Muscle of arm (tissue), 12 donors: ENCODE results near the gene FGF6. TPM values are rescaled to one million over a fixed set of nuclear protein-coding genes. Genes with fewer than 3 reads are reported as not detected.

ENCODE experiments used
- polyA plus RNA-seq, 12 donors: library from polyadenylated mRNA; unstranded; fragments of 120-200 nt; gene quantifications; one replicate each; pipeline ENCODE4 v1.2.1, GENCODE V29; 2013; ENCODE audit not compliant: insufficient read length in 12 of 12

FGF6 gene
- polyA plus RNA-seq, 12 donors, result 12.8 to 49.3 (median 37.2) TPM; not detected in 1

Other genes with a start within 250 kb of the FGF6 start
- 100 to 1,000 TPM in 6 of 12 donors, 10 to 100 TPM in 6; 72.1 to 453 (median 104) TPM for gene CCND2, start 172.1 kb downstream of the FGF6 start, polyA plus RNA-seq
- 10 to 100 TPM in 1 of 12 donors, 1 to 10 TPM in 10, not detected in 1; 5.1 to 13.4 (median 6.9) TPM for gene TIGAR, start 124.6 kb downstream of the FGF6 start, polyA plus RNA-seq
- under 1 TPM in 10 of 12 donors, not detected in 2; 0.05 to 0.21 (median 0.13) TPM for gene FGF23, start 66.1 kb downstream of the FGF6 start, polyA plus RNA-seq
- 10 to 100 TPM in 9 of 12 donors, 1 to 10 TPM in 2, not detected in 1; 6.7 to 27.6 (median 13.5) TPM for gene RAD51AP1, start 93.1 kb upstream of the FGF6 start, polyA plus RNA-seq
- gene DYRK4, start 116.4 kb upstream of the FGF6 start, polyA plus RNA-seq, result 10 to 100 TPM in 10 of 12 donors, not detected in 2; 15.2 to 33.2 (median 19.3) TPM
- 1 to 10 TPM in 5 of 12 donors, under 1 TPM in 5, not detected in 2; 0.76 to 1.4 (median 1.0) TPM for gene AKAP3, start 203.2 kb upstream of the FGF6 start, polyA plus RNA-seq
- gene NDUFA9, start 203.3 kb upstream of the FGF6 start, polyA plus RNA-seq, result 10 to 100 TPM in 11 of 12 donors, not detected in 1; 43.5 to 89.0 (median 74.7) TPM